H9 (cell line): ENCODE measurements around the gene RGS6. TPM values are rescaled to one million over a fixed set of nuclear protein-coding genes. Genes with fewer than 3 reads are reported as not detected.

ENCODE experiments used
- DNase-seq: peaks from one replicate; pipeline ENCODE4 v3.0.0-alpha.2; 2017
- H2AFZ ChIP-seq: one replicate; pipeline ENCODE4 v1.6.1; 2013; ENCODE audit warnings: mild to moderate bottlenecking, low read length, control low read depth, moderate library complexity
- H2AK5ac ChIP-seq: 2 replicates; pipeline ENCODE4 v1.6.1; 2013; ENCODE audit warnings: low read length, control low read depth, mixed read lengths; ENCODE audit not compliant: insufficient read length
- H2BK120ac ChIP-seq: one replicate; pipeline ENCODE4 v1.6.1; 2013; ENCODE audit warnings: low read depth, mild to moderate bottlenecking, low read length, control low read depth, inconsistent platforms; ENCODE audit not compliant: poor library complexity, severe bottlenecking
- H2BK12ac ChIP-seq: 2 replicates; pipeline ENCODE4 v1.6.1; 2013; ENCODE audit warnings: low read length, control low read depth, mixed read lengths, low read depth; ENCODE audit not compliant: insufficient read length
- H2BK15ac ChIP-seq: 2 replicates; pipeline ENCODE4 v1.6.1; 2013; ENCODE audit warnings: low read depth, low read length, control low read depth
- H2BK20ac ChIP-seq: one replicate; pipeline ENCODE4 v1.6.1; 2013; ENCODE audit warnings: low read depth, mild to moderate bottlenecking, low read length, control low read depth, inconsistent platforms; ENCODE audit not compliant: poor library complexity, severe bottlenecking
- H2BK5ac ChIP-seq: 2 replicates; pipeline ENCODE4 v1.6.1; 2013; ENCODE audit warnings: low read length, control low read depth, mixed read lengths; ENCODE audit not compliant: insufficient read length
- H3K14ac ChIP-seq: 2 replicates; pipeline ENCODE4 v1.6.1; 2013; ENCODE audit warnings: low read length, control low read depth; ENCODE audit not compliant: insufficient read depth
- H3K18ac ChIP-seq: 2 replicates; pipeline ENCODE4 v1.6.1; 2013; ENCODE audit warnings: low read depth, mild to moderate bottlenecking, mixed read lengths, low read length, control low read depth; ENCODE audit not compliant: insufficient read length
- H3K23ac ChIP-seq: 2 replicates; pipeline ENCODE4 v1.6.1; 2013; ENCODE audit warnings: low read length, control low read depth, mixed read lengths, low read depth; ENCODE audit not compliant: insufficient read length
- H3K23me2 ChIP-seq: 2 replicates; pipeline ENCODE4 v1.6.1; 2013; ENCODE audit warnings: low read depth, mild to moderate bottlenecking, mixed read lengths, low read length, control low read depth; ENCODE audit not compliant: insufficient read length, poor library complexity, severe bottlenecking
- H3K27ac ChIP-seq: 2 replicates; pipeline ENCODE4 v1.5.1; 2013; ENCODE audit warnings: low read length, control low read depth, mixed read lengths, low read depth; ENCODE audit not compliant: insufficient read length
- H3K27me3 ChIP-seq: 2 replicates; pipeline ENCODE4 v1.6.1; 2013; ENCODE audit warnings: low read length, control low read depth, inconsistent platforms; ENCODE audit not compliant: insufficient read depth
- H3K4ac ChIP-seq: 2 replicates; pipeline ENCODE4 v1.6.1; 2013; ENCODE audit warnings: low read depth, mild to moderate bottlenecking, control low read depth, inconsistent platforms, low read length, moderate library complexity
- H3K4me1 ChIP-seq: 2 replicates; pipeline ENCODE4 v1.6.1; 2013; ENCODE audit warnings: low read length, control low read depth, inconsistent platforms; ENCODE audit not compliant: insufficient read depth
- H3K4me2 ChIP-seq: 2 replicates; pipeline ENCODE4 v1.6.1; 2013; ENCODE audit warnings: low read length, control low read depth, mixed read lengths; ENCODE audit not compliant: insufficient read length, insufficient read depth
- H3K56ac ChIP-seq: 2 replicates; pipeline ENCODE4 v1.6.1; 2013; ENCODE audit warnings: low read depth, mild to moderate bottlenecking, mixed read lengths, low read length, control low read depth; ENCODE audit not compliant: insufficient read length
- H3K79me1 ChIP-seq: 2 replicates; pipeline ENCODE4 v1.6.1; 2013; ENCODE audit warnings: low read depth, mild to moderate bottlenecking, moderate library complexity, low read length, control low read depth, inconsistent platforms; ENCODE audit not compliant: insufficient read depth, poor library complexity, severe bottlenecking
- H3K79me2 ChIP-seq: 2 replicates; pipeline ENCODE4 v1.6.1; 2013; ENCODE audit warnings: low read length, control low read depth, inconsistent platforms; ENCODE audit not compliant: insufficient read depth
- H3K9ac ChIP-seq: 2 replicates; pipeline ENCODE4 v1.6.1; 2013; ENCODE audit warnings: low read length, control low read depth, mixed read lengths; ENCODE audit not compliant: insufficient read length; ENCODE audit errors: extremely low read depth
- H3K9me3 ChIP-seq: one replicate; pipeline ENCODE4 v1.6.1; 2013; ENCODE audit warnings: low read depth, low read length, inconsistent platforms; ENCODE audit not compliant: control insufficient read depth
- H3T11ph ChIP-seq: one replicate; pipeline ENCODE4 v1.6.1; 2013; ENCODE audit warnings: mild to moderate bottlenecking, low read length, control low read depth, inconsistent platforms
- H4K20me1 ChIP-seq: one replicate; pipeline ENCODE4 v1.6.1; 2013; ENCODE audit not compliant: control insufficient read depth, insufficient read length, insufficient read depth
- H4K5ac ChIP-seq: 2 replicates; pipeline ENCODE4 v1.6.1; 2013; ENCODE audit warnings: low read depth, mild to moderate bottlenecking, mixed read lengths, low read length, control low read depth; ENCODE audit not compliant: insufficient read length
- H4K8ac ChIP-seq: replicated peaks from 2 replicates; pipeline ENCODE4 v1.6.1; 2013; ENCODE audit warnings: low read length, control low read depth, mixed read lengths, low read depth; ENCODE audit not compliant: insufficient read length
- H4K91ac ChIP-seq: 2 replicates; pipeline ENCODE4 v1.6.1; 2013; ENCODE audit warnings: low read depth, mild to moderate bottlenecking, moderate library complexity, mixed read lengths, low read length, control low read depth; ENCODE audit not compliant: insufficient read length
- H3K27ac Mint-ChIP-seq, 3 experiments: 2 replicates in 2 of 3; 3 replicates in 1 of 3; pipeline ENCODE4 v1.8.0; 2020 to 2021; ENCODE audit warnings: mixed read lengths in 3 of 3, mild to moderate bottlenecking in 1 of 3, moderate library complexity in 1 of 3
- H3K27me3 Mint-ChIP-seq: 2 replicates; pipeline ENCODE4 v1.8.0; 2021; ENCODE audit warnings: low read depth, mild to moderate bottlenecking, moderate library complexity, mixed read lengths
- H3K36me3 Mint-ChIP-seq, 3 experiments: 2 replicates in 2 of 3; 3 replicates in 1 of 3; pipeline ENCODE4 v1.8.0; 2020 to 2021; ENCODE audit warnings: low read depth in 3 of 3, mixed read lengths in 3 of 3; ENCODE audit not compliant: insufficient read depth in 1 of 3
- H3K4me1 Mint-ChIP-seq, 2 experiments: 2 replicates each; pipeline ENCODE4 v1.8.0; 2020; ENCODE audit warnings: mixed read lengths in 2 of 2
- H3K4me3 Mint-ChIP-seq, 2 experiments: 2 replicates in 1 of 2; 3 replicates in 1 of 2; pipeline ENCODE4 v1.8.0; 2020 to 2021; ENCODE audit warnings: mild to moderate bottlenecking in 2 of 2, mixed read lengths in 2 of 2, moderate library complexity in 1 of 2
- H3K9me3 Mint-ChIP-seq, 2 experiments: 2 replicates in 1 of 2; 3 replicates in 1 of 2; pipeline ENCODE4 v1.8.0; 2020; ENCODE audit warnings: mild to moderate bottlenecking in 2 of 2, mixed read lengths in 2 of 2, moderate library complexity in 1 of 2
- CTCF ChIP-seq: fragments of 200-600 bp; sonication (generic); conservative IDR thresholded peaks from 3 replicates; pipeline ENCODE4 v1.8.0; 2021; ENCODE audit warnings: antibody characterized with exemption, mild to moderate bottlenecking
- WGBS: extraction: QIAGEN DNeasy Blood & Tissue Kit; methylation state at CpG from one replicate; pipeline ENCODE4 v1.1.7; 2013; ENCODE audit warnings: missing lambda C conversion rate, low lambda C conversion rate, mixed read lengths; ENCODE audit not compliant: insufficient read length; ENCODE audit errors: extremely low coverage; 5-methylcytosine and 5-hydroxymethylcytosine counted together
- total RNA-seq: library from RNA; stranded (reverse); gene quantifications from 2 replicates; pipeline ENCODE4 v1.2.1, GENCODE V29; 2021

Gene RGS6
- total RNA-seq, 1 experiment from 2014 or later: 3.0 TPM

- peaks cover 0 to 22% of the 10 kb centered on the region in 2 experiments; a peak in 3 of 4 replicates for H3K4me1 Mint-ChIP-seq
- no peaks in the 10 kb centered on the region for H3K27me3 Mint-ChIP-seq
- Histone ChIP-seq H4K91ac (no peak overlapping the region), H4K8ac (no peak overlapping the region), H4K5ac (no peak overlapping the region), H2BK120ac (no peak overlapping the region), H2BK20ac (no peak overlapping the region), H3K79me1 (no peaks in the 10 kb centered on the region), H2AK5ac (no peak overlapping the region), H2BK12ac (no peak overlapping the region), H3K4me2 (no peak overlapping the region), H3K23ac (no peak overlapping the region), H3K18ac (no peak overlapping the region), H2AFZ (no peak overlapping the region), H2BK5ac (no peak overlapping the region), H3K4ac (no peak overlapping the region), H3K27me3 (no peaks in the 10 kb centered on the region), H4K20me1 (no peaks in the 10 kb centered on the region), H3K4me1 (no peaks in the 10 kb centered on the region; the same call in 1 of the 2 replicates), H3K9ac (no peak overlapping the region), H3K14ac (no peak overlapping the region), H3K23me2 (no peaks in the 10 kb centered on the region), H3K27ac (no peak overlapping the region), H2BK15ac (no peak overlapping the region), H3K56ac (no peak overlapping the region), H3T11ph (no peak overlapping the region), H3K79me2 (no peaks in the 10 kb centered on the region), H3K9me3 (no peaks in the 10 kb centered on the region)
- H3K9me3 Mint-ChIP-seq: peaks cover 0 to 8% of the 10 kb centered on the region in 2 experiments; a peak in 3 of 5 replicates
- no CpG with 5 or more reads among the region's 1 CpG for WGBS
- no peak overlapping the region for H3K27ac Mint-ChIP-seq
- H3K4me3 Mint-ChIP-seq: no peak overlapping the region
- peak; percentile 3; the same call in 1 of the 3 replicates for TF ChIP-seq CTCF
- H3K36me3 Mint-ChIP-seq: peaks cover 0 to 2% (median 0%) of the 10 kb centered on the region in 3 experiments; a peak in 1 of 7 replicates
- no peak for DNase-seq
Observed at GRCh38 chr14:72292689-72293024, 360.4 kb downstream of the RGS6 start.
